SU-DHL-6 (cell line): Measurements from ENCODE around the gene PSMC2.

Source experiments
- EZH2phosphoT487 ChIP-seq: fragments of 200-600 bp; sonication (generic), shearing (Covaris generic); conservative IDR thresholded peaks from 2 replicates; pipeline ENCODE4 v1.6.1; 2018; ENCODE audit warnings: mild to moderate bottlenecking, antibody characterized with exemption, low read length, moderate library complexity, mixed read lengths
- TF ChIP-seq, protein P1 (sequence below): fragments of 200-600 bp; sonication (generic); IDR thresholded peaks from one replicate; pipeline ENCODE4 v1.5.1; 2017; ENCODE audit warnings: antibody characterized with exemption, mild to moderate bottlenecking, low read length, moderate library complexity; ENCODE audit not compliant: insufficient read depth, poor library complexity, severe bottlenecking

DNA sequence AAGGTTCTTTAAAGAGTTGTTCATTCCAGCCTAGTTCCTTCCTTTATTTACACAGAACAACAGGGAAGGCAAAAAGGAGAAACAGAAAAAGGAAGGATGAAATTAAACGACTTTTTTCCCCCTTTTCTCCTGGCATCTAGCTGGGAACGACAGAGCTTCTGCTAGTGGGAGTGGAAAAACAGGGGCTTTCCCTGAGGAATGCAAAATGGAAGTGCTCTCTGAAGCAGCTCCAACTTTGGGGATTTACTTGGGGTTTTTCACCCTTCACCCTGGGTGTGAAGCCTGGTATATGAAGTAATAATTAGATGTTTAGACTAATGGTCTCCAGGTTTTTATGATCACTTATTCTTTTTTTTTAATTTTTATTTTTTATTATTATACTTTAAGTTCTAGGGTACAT is 46.0 kb upstream of the PSMC2 start:
- TF ChIP-seq, protein P1, sequence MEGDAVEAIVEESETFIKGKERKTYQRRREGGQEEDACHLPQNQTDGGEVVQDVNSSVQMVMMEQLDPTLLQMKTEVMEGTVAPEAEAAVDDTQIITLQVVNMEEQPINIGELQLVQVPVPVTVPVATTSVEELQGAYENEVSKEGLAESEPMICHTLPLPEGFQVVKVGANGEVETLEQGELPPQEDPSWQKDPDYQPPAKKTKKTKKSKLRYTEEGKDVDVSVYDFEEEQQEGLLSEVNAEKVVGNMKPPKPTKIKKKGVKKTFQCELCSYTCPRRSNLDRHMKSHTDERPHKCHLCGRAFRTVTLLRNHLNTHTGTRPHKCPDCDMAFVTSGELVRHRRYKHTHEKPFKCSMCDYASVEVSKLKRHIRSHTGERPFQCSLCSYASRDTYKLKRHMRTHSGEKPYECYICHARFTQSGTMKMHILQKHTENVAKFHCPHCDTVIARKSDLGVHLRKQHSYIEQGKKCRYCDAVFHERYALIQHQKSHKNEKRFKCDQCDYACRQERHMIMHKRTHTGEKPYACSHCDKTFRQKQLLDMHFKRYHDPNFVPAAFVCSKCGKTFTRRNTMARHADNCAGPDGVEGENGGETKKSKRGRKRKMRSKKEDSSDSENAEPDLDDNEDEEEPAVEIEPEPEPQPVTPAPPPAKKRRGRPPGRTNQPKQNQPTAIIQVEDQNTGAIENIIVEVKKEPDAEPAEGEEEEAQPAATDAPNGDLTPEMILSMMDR, result no peak
- no peak for TF ChIP-seq EZH2phosphoT487
